Measurements from ENCODE around the gene ARHGEF37. TPM values are rescaled to one million over a fixed set of nuclear protein-coding genes. Genes with fewer than 3 reads are reported as not detected.

Gene ARHGEF37
- total and polyA plus RNA-seq, 2 of the 8 experiments (the other 6 are each of a cell fraction or from before 2014, with no cell fraction given) = 0.21 to 0.48 TPM

DNA sequence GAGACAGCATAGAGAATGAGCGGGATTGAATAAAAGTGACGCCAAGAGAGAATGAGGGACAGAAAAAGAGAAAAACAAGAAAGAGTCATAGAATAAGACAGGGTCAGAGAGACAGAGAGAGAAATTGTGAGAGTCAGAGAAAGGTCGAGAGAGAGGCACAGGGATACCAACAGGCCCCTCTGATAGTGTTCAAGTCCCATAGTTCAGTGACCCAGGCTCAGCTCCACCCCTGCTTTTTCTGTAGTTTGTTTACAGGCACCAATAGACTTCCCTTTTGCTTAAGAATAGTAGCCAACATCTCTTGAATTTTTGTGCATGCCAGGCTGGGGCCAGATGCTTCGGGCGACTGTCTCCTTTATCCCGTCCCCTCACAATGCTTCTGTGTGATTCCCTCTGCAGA, 62.5 kb downstream of the ARHGEF37 start (continued):
- TF ChIP-seq, protein P1, sequence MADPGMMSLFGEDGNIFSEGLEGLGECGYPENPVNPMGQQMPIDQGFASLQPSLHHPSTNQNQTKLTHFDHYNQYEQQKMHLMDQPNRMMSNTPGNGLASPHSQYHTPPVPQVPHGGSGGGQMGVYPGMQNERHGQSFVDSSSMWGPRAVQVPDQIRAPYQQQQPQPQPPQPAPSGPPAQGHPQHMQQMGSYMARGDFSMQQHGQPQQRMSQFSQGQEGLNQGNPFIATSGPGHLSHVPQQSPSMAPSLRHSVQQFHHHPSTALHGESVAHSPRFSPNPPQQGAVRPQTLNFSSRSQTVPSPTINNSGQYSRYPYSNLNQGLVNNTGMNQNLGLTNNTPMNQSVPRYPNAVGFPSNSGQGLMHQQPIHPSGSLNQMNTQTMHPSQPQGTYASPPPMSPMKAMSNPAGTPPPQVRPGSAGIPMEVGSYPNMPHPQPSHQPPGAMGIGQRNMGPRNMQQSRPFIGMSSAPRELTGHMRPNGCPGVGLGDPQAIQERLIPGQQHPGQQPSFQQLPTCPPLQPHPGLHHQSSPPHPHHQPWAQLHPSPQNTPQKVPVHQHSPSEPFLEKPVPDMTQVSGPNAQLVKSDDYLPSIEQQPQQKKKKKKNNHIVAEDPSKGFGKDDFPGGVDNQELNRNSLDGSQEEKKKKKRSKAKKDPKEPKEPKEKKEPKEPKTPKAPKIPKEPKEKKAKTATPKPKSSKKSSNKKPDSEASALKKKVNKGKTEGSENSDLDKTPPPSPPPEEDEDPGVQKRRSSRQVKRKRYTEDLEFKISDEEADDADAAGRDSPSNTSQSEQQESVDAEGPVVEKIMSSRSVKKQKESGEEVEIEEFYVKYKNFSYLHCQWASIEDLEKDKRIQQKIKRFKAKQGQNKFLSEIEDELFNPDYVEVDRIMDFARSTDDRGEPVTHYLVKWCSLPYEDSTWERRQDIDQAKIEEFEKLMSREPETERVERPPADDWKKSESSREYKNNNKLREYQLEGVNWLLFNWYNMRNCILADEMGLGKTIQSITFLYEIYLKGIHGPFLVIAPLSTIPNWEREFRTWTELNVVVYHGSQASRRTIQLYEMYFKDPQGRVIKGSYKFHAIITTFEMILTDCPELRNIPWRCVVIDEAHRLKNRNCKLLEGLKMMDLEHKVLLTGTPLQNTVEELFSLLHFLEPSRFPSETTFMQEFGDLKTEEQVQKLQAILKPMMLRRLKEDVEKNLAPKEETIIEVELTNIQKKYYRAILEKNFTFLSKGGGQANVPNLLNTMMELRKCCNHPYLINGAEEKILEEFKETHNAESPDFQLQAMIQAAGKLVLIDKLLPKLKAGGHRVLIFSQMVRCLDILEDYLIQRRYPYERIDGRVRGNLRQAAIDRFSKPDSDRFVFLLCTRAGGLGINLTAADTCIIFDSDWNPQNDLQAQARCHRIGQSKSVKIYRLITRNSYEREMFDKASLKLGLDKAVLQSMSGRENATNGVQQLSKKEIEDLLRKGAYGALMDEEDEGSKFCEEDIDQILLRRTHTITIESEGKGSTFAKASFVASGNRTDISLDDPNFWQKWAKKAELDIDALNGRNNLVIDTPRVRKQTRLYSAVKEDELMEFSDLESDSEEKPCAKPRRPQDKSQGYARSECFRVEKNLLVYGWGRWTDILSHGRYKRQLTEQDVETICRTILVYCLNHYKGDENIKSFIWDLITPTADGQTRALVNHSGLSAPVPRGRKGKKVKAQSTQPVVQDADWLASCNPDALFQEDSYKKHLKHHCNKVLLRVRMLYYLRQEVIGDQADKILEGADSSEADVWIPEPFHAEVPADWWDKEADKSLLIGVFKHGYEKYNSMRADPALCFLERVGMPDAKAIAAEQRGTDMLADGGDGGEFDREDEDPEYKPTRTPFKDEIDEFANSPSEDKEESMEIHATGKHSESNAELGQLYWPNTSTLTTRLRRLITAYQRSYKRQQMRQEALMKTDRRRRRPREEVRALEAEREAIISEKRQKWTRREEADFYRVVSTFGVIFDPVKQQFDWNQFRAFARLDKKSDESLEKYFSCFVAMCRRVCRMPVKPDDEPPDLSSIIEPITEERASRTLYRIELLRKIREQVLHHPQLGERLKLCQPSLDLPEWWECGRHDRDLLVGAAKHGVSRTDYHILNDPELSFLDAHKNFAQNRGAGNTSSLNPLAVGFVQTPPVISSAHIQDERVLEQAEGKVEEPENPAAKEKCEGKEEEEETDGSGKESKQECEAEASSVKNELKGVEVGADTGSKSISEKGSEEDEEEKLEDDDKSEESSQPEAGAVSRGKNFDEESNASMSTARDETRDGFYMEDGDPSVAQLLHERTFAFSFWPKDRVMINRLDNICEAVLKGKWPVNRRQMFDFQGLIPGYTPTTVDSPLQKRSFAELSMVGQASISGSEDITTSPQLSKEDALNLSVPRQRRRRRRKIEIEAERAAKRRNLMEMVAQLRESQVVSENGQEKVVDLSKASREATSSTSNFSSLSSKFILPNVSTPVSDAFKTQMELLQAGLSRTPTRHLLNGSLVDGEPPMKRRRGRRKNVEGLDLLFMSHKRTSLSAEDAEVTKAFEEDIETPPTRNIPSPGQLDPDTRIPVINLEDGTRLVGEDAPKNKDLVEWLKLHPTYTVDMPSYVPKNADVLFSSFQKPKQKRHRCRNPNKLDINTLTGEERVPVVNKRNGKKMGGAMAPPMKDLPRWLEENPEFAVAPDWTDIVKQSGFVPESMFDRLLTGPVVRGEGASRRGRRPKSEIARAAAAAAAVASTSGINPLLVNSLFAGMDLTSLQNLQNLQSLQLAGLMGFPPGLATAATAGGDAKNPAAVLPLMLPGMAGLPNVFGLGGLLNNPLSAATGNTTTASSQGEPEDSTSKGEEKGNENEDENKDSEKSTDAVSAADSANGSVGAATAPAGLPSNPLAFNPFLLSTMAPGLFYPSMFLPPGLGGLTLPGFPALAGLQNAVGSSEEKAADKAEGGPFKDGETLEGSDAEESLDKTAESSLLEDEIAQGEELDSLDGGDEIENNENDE (IDR thresholded peaks at IDR 0.05; ENCODE audit: insufficient replicate concordance, low read length) = no peak
- TF ChIP-seq SP2 (IDR thresholded peaks at IDR 0.05; ENCODE audit: low read length) (no peak), BRCA1 (IDR thresholded peaks at IDR 0.05; ENCODE audit: low read depth, low read length) (no peak), TBP (IDR thresholded peaks at IDR 0.05; ENCODE audit: low read depth, low read length) (no peak), SP4 (IDR thresholded peaks at IDR 0.05; ENCODE audit: low read length) (no peak)
